Superior temporal gyrus (tissue), 1 donor: Measurements from ENCODE around the gene ADAM23.

Experiments
- DNase-seq: peaks from one replicate; pipeline ENCODE4 v3.0.0-alpha.2; 2016; ENCODE audit errors: extremely low spot score

The ADAM23 gene

GRCh38 chr2:206562375-206562774 is 119.0 kb downstream of the ADAM23 start:
- no peak for DNase-seq

DNA sequence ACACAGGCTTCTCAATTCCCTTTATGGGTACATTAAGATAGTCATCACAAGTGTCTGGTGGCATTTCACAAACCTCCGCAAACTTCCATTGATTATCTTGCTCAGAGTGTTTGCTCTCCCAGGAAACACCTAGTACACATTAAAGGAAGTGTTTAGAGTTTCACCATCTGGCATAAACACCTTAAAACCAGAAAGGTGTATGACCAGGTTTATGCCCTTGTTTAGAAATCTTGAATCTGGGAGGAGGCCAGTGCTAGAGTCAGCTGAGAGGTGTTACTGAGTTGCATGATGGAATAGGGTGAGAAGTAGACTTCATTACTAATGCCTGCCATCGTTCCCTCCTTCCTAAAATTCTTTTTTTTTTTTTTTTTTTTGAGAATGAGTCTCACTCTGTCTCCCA is 120.0 kb downstream of the ADAM23 start:
- DNase-seq = no peak

DNA sequence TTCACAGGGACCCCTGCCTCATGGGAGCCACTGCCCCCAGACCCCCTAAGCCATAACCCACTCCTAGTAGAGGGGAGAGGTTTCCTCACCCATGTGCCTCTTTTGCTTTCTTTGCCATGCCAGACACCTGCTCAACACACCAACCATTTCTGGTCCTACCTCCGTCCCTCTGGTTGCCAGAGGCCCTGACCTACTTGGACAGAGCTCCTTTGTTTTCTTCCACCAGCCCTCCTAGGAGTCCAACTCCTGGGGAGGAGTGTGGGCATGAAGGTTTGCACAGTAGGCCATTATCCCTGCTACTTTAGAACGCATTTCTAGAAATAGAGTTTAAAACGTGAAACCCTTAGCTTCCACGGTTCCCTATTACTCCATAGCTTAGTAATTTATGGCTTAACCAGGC is 122.3 kb downstream of the ADAM23 start:
- DNase-seq = no peak

DNA sequence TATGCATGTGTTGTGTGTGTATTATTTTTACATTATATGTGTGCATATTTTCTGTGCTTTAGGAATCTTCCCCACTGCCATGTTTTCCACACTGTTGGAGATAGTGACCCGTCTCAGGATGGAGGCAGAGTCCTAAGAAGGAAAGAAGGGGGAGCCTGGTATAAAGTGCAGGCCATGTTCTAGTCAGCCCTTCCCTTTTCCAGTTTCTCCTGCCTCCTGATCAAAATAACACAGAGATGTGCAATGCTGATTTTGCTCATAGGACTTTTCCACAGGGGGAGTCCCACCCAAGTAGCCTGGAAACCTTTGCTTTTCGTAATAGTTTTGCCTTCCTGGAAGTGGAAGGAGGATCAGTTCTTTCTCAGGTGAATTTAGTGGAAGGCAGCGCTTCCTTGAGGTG is 126.1 kb downstream of the ADAM23 start:
- no peak for DNase-seq

- DNase-seq = no peak
Observed at GRCh38 chr2:206570199-206570598, 126.9 kb downstream of the ADAM23 start.

DNA sequence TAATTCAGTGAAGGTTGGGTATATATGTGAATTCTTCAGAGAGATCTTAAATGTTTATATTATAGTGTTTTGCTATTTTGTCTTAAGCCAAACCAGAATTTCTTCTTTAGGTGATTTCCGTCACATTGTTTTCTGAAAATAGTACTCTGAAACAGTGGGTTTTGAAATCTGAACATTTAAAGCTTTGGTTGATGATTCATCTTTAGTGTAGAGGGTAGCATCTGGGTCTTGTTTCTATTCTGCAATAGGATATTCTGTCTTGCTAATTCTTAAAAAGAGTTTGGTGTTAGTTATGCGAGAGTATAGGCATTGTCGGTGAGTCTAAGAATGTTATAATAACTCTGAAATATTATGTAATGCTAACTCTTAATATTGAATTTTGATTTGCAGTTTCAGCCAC is 129.4 kb downstream of the ADAM23 start:
- DNase-seq = no peak

GRCh38 chr2:206573793-206574192 is 130.5 kb downstream of the ADAM23 start:
- DNase-seq = no peak

- DNase-seq = no peak
Observed at GRCh38 chr2:206584323-206585116, 141.2 kb downstream of the ADAM23 start.

GRCh38 chr2:206585335-206585734 is 142.0 kb downstream of the ADAM23 start:
- no peak for DNase-seq

DNA sequence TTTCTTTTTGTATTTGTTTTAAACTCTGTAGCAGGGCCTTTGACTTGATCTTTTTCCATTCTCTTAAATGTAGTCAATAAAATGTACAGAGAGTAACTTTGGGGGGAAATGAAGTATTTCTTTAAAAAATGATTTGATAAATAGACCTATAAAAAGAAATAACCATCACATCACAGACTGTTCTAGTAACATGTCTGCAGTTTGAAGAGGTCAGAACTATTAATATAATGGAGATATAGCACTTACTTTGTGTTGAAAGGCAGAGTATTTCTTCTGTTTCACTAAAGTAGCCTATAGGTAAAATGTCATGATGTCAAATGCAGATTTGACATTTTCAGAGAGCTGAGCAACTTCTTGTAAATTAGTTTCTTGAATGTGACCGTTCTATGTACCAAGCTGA is 143.3 kb downstream of the ADAM23 start:
- no peak for DNase-seq

DNA sequence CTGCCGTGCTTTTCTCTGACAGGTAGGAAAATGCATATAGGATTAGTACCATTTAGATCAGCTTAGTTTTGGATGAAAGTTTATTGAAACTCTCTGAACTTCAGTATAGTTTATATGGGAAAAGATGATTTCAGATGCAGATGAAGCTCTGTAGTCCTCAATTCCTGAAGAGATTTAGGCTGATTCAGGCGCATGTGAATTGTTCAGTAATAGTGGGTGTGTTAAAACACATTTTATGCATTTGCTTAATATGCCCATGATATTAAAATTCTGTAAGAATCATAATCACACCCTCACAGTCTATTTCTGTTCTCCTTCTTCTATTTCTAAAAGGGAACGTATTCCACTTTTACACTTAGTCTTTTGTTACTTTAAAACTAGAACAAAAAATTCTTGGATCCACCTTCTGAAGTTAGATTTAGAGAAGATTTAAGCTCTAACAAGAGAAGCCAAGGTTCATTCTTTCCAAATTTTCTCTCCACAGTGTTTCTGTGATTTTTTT is 154.4 kb downstream of the ADAM23 start:
- peak; percentile 63 for DNase-seq

DNA sequence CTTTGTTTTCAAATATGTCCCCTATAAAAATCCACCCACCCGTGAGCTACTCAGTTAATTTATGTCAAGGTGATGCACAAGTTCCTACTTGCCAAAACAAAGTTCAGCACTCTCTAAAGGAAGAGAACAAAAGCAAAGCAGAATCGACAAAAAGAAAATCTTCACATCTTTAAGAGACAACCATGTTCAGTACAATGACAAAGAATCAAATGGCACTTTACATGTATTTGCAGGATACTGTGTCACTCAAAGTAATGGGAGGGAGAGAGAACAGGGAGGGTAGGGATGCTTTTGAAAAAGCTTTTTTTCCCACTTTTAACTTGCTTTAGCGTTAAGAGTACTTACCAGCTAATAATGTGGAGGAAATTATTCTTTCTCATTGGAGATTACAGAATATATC is 159.9 kb downstream of the ADAM23 start:
- no peak for DNase-seq

DNA sequence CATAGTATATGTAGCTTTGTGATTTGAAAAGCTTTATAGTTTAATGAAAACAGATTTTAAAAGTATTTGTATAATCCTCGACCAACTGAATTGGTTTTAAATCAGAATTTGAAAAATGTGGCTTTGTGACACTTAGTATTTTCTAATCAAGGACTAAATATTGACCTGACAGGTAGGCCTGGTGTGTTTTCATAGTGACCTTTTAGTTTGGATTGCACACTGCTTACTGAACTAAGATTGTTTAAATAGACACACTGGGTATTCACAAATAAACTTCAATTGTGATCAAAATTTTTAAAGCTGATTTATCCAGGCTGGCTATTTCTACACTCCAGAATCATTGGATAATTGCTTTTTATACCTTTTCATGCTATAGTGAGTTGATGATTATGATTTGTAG is 167.1 kb downstream of the ADAM23 start:
- DNase-seq = no peak

DNA sequence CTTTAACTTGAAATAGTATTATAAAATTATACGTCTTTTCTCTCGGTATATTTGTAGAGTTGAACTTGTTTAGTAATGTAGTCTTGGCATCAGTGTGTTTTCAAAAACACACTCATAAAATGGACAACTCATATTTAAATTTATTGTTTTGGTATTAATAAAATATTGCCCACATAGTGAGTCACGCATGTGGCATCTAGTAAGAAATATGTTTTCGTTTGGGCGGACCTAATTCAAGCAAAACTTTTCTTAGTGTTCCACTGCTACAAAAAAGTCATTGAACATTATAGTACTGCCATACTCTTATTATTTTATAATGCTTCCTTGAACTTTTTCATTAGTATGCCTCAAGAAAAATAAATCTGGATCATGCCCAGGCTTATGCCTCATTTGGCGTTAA is 167.9 kb downstream of the ADAM23 start:
- no peak for DNase-seq

DNA sequence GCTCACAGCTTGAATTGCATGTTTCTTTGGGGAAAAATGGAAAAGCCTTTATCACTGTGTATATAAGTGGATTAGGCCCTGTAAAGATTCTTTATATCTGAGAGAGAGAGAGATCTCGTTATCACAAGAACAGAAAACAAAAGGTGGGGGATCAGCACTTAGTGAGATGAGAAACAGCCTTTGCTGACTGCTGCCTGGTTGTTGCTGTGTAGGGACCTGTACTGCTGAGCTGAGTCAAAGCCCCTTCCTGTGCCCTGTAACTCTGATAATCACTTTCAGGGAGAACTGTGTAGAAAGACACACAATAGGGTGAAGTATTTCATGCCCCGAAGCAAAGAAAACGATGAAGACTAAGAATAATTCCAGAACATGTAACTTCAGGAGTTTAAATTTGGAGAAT is 168.4 kb downstream of the ADAM23 start:
- DNase-seq = no peak

DNA sequence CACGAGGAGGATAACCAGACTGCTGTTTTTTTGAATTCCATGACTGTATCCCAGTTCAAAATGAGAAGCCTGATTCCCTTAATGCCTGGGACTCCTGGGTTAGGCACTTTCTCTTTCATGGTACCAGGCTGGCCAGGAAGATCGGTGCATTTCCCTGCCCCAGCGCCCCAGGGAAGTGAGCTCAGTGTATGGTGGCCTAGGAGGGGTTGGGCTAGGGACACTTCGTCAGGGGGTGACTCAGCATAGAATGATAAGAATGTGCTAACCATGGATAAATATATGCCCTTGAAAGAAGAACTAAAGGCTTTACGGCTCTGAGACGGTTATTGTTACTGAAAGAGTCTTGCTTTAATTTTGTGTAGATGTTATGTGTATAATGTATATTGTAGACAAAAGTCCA is 171.5 kb downstream of the ADAM23 start:
- DNase-seq = no peak

DNA sequence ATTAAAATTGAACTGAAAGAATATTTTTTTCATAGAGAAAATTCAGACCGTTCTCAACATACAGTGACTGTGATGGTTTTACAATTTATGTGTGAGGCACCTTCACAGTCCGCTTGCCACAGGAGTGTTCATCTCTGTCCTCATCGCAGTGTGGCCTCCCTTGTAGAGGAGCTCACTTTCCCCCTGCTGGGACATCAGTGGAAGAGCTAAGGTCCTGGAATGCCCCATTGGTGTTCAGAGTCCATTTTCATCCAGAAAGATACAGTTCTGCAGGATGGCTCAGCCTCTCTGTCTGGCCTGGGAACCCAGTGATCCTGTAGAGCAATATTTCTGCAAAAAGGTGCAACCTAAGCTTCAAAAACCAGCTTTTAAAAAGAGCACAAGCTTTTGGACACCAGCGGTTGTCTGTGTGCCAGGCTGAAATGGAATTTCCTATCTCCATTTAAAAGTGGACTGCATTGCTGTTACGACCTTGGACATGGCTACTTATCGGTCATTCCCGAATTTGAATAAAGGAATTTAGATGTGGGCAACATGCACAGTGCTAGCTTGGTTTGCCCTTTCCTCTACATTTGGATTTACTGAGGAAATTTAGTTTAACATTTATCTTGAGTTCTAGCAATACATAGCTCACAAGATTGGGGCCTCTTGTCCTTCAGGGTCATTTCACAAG is 172.2 kb downstream of the ADAM23 start:
- no peak for DNase-seq

DNA sequence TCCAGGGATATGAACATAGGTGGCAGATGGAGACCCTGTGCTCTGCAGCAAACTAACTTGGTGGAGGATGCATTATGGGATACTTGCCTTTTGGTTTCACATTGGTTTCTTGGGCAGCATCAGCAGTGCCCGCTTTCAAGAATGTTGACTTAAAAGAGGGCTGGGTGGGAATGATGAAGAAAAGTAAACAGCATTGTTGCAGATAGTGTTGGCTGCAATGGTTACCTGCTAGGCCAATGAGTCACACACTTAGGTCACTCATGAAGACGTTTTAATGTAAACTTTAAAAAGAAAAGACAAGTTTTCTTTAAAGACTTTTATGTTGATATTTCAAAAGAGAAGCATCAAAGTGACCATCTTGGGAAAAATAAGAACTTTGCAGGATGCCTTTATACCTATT is 172.8 kb downstream of the ADAM23 start:
- DNase-seq = no peak

DNA sequence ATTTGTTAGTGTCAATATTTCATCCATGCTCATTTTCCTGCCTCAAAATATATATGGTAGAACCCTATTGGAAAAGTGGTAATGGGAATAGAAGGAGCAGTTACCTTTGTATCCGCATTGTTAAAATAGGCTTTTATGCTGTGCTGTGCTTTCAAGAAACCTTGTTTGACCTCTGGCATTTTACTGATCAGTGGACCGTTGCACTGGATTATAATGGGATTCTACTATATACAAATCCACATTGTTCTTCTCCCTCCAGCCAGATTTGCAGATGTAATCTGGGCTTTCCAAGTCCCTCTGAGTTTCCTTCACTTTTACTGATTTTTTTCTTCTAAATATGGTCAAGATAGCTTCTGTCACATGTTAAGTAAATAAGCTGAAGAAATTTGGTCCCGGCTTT is 175.7 kb downstream of the ADAM23 start:
- no peak for DNase-seq

- no peak for DNase-seq
Observed at GRCh38 chr2:206626108-206626507, 182.8 kb downstream of the ADAM23 start.

DNA sequence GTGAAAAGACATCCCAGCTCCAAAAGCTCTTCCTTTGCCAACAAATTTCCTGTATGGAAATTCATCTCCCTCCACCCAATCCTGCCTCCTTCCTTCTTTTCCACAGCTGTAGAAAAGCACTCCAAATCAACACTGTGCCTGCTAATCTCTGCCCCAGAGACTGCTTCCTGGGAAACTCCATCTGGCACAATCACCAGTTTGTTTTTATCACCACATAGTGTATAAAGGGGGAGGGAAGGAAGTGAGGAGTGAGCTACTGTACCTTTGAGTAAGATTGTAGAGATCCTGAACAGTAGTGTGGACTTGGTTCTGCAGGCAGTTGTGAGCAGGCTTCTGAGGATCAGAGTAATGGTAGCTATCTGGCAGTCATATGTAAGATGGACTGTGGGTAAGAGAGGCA is 184.3 kb downstream of the ADAM23 start:
- no peak for DNase-seq

GRCh38 chr2:206631340-206631739 is 188.0 kb downstream of the ADAM23 start:
- DNase-seq = no peak

DNA sequence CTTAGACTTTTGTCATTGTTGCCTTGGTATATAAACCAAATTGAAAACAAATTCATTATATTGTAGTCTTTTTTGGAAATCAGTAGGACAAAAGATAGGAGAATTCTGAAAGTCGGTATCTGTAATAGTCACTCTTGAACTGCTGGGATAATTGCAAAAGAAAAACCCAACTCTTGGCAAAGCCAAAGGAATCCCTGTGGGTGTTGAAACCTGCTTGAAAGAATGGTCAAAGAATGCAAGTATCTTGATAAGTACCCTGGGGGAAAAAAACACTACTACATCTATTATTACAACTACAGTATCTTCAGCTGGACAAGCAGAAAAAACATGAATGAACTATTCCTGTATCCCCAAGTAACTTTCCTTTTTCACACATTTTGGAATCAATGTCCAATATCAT is 191.7 kb downstream of the ADAM23 start:
- no peak for DNase-seq
